Body of pancreas (tissue), 4 donors: ENCODE data around the gene TOM1.

Source experiments
- CTCF ChIP-seq, 7 experiments: fragments of 450-650 bp in 4 of 7; fragments of 200-600 bp in 3 of 7; sonication (generic) in 3 of 7; IDR thresholded peaks; one replicate each; pipeline ENCODE4 v1.5.1; 2016 to 2019; ENCODE audit warnings: antibody characterized with exemption in 7 of 7
- POLR2A ChIP-seq, 3 donors: fragments of 450-650 bp; IDR thresholded peaks; one replicate each; pipeline ENCODE4 v1.6.1; 2016; ENCODE audit warnings: antibody characterized with exemption in 3 of 3, mild to moderate bottlenecking in 2 of 3

GRCh38 chr22:35307372-35307771 lies 7.7 kb downstream of the TOM1 start:
- TF ChIP-seq CTCF (IDR thresholded peaks at IDR 0.05) = no peak
- TF ChIP-seq POLR2A (IDR thresholded peaks at IDR 0.05) = no peak
